HepG2 (cell line): ENCODE measurements around the gene TTLL12. TPM values are rescaled to one million over a fixed set of nuclear protein-coding genes. Genes with fewer than 3 reads are reported as not detected.

ENCODE experiments used
- FIP1L1 ChIP-seq: fragments of 200-400 bp; formaldehyde crosslinking; IDR thresholded peaks from 2 replicates; pipeline ENCODE4 v1.6.1; 2018; ENCODE audit warnings: low read depth, mild to moderate bottlenecking, low read length, moderate library complexity, borderline replicate concordance; ENCODE audit not compliant: insufficient read depth
- FOXO1 ChIP-seq: sonication (generic); formaldehyde crosslinking; IDR thresholded peaks from 2 replicates; pipeline ENCODE4 v1.4.0; 2020; ENCODE audit warnings: missing genetic modification reagents
- FOXP1 ChIP-seq, 2 experiments: fragments of 450-650 bp in 1 of 2; IDR thresholded peaks; 2 replicates each; pipeline ENCODE4 v1.6.1; 2017 to 2018; ENCODE audit warnings: antibody characterized with exemption in 1 of 2
- HNF4A ChIP-seq: sonication (generic); formaldehyde crosslinking; IDR thresholded peaks from 2 replicates; pipeline ENCODE4 v1.4.0; 2020; ENCODE audit warnings: missing genetic modification reagents
- MNT ChIP-seq: fragments of 450-650 bp; IDR thresholded peaks from 2 replicates; pipeline ENCODE4 v1.6.1; 2016
- RFXAP ChIP-seq: sonication (generic); formaldehyde crosslinking; IDR thresholded peaks from 2 replicates; pipeline ENCODE4 v1.4.0; 2020; ENCODE audit warnings: missing genetic modification reagents, borderline replicate concordance
- YEATS2 ChIP-seq: sonication (generic); formaldehyde crosslinking; IDR thresholded peaks from 2 replicates; pipeline ENCODE4 v1.4.0; 2020; ENCODE audit warnings: missing genetic modification reagents, borderline replicate concordance
- ZBTB10 ChIP-seq: sonication (generic); formaldehyde crosslinking; IDR thresholded peaks from 2 replicates; pipeline ENCODE4 v1.4.0; 2020; ENCODE audit warnings: missing genetic modification reagents, borderline replicate concordance
- ZMYM4 ChIP-seq: sonication (generic); formaldehyde crosslinking; IDR thresholded peaks from 2 replicates; pipeline ENCODE4 v1.8.1; 2023; ENCODE audit warnings: mild to moderate bottlenecking, missing genetic modification reagents
- ZNF614 ChIP-seq: IDR thresholded peaks from 2 replicates; pipeline ENCODE4 v1.6.1; 2018; ENCODE audit warnings: missing biosample characterization, missing genetic modification reagents, inconsistent platforms, borderline replicate concordance
- ZSCAN20 ChIP-seq: sonication (generic); formaldehyde crosslinking; IDR thresholded peaks from 2 replicates; pipeline ENCODE4 v1.4.0; 2020; ENCODE audit warnings: missing genetic modification reagents, mild to moderate bottlenecking, borderline replicate concordance
- polyA plus RNA-seq, 8 experiments: library from polyadenylated mRNA; depleted of rRNA in 3 of 8; stranded (reverse) in 7 of 8; unstranded in 1 of 8; fragments of >200 nt; fragmentation: Illumina TruSeq in 4 of 8; extraction: Trizol in 4 of 8; gene quantifications; 2 replicates each; pipeline versions ENCODE4 v1.2.1 to v1.2.3, GENCODE V29; 2011 to 2016; ENCODE audit warnings: low read depth in 4 of 8, missing spikeins in 1 of 8, mixed read lengths in 1 of 8; ENCODE audit not compliant: insufficient read depth in 1 of 8
- total RNA-seq, 5 experiments: library from RNA; depleted of rRNA; stranded (reverse); fragments of >200 nt; fragmentation: Illumina TruSeq; extraction: Trizol; gene quantifications; 2 replicates each; pipeline ENCODE4 v1.2.3, GENCODE V29; 2016; ENCODE audit warnings: low read depth in 1 of 5
- TF ChIP-seq, protein P1 (sequence below): sonication (generic); formaldehyde crosslinking; IDR thresholded peaks from 2 replicates; pipeline ENCODE4 v1.4.0; 2020; ENCODE audit warnings: missing genetic modification reagents
- TF ChIP-seq, protein P2 (sequence below): sonication (generic); formaldehyde crosslinking; IDR thresholded peaks from 2 replicates; pipeline ENCODE4 v1.4.0; 2020; ENCODE audit warnings: missing genetic modification reagents, borderline replicate concordance
- TF ChIP-seq, protein P3 (sequence below): sonication (generic); formaldehyde crosslinking; IDR thresholded peaks from 2 replicates; pipeline ENCODE4 v1.9.0; 2021; ENCODE audit warnings: missing genetic modification reagents, borderline replicate concordance

The TTLL12 gene
- total and polyA plus RNA-seq, 2 of the 13 experiments (the other 11 are each of a cell fraction or from before 2014, with no cell fraction given): 11.9 to 38.1 TPM

GRCh38 chr22:43187171-43188099, 501 bp upstream of the TTLL12 start (continued):
- TF ChIP-seq, protein P1, sequence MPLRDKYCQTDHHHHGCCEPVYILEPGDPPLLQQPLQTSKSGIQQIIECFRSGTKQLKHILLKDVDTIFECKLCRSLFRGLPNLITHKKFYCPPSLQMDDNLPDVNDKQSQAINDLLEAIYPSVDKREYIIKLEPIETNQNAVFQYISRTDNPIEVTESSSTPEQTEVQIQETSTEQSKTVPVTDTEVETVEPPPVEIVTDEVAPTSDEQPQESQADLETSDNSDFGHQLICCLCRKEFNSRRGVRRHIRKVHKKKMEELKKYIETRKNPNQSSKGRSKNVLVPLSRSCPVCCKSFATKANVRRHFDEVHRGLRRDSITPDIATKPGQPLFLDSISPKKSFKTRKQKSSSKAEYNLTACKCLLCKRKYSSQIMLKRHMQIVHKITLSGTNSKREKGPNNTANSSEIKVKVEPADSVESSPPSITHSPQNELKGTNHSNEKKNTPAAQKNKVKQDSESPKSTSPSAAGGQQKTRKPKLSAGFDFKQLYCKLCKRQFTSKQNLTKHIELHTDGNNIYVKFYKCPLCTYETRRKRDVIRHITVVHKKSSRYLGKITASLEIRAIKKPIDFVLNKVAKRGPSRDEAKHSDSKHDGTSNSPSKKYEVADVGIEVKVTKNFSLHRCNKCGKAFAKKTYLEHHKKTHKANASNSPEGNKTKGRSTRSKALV (CRISPR knock-in tag): peak; percentile 84
- TF ChIP-seq ZNF614: peak; percentile 84
- TF ChIP-seq ZMYM4 (CRISPR knock-in tag): peak; percentile 83
- TF ChIP-seq RFXAP (CRISPR knock-in tag): peak; percentile 68; the same call in 1 of the 2 replicates
- TF ChIP-seq FIP1L1: no peak
- TF ChIP-seq FOXO1 (CRISPR knock-in tag): peak; percentile 76
- TF ChIP-seq ZBTB10 (CRISPR knock-in tag): peak; percentile 44; the same call in 1 of the 2 replicates
- TF ChIP-seq YEATS2 (CRISPR knock-in tag): peak; percentile 88
- TF ChIP-seq FOXP1 (IDR thresholded peaks at IDR 0.05): no peak
- no peak for TF ChIP-seq FOXP1 (CRISPR knock-in tag; IDR thresholded peaks at IDR 0.05)
- TF ChIP-seq HNF4A (CRISPR knock-in tag): peak; percentile 29; the same call in 1 of the 2 replicates
- TF ChIP-seq, protein P2, sequence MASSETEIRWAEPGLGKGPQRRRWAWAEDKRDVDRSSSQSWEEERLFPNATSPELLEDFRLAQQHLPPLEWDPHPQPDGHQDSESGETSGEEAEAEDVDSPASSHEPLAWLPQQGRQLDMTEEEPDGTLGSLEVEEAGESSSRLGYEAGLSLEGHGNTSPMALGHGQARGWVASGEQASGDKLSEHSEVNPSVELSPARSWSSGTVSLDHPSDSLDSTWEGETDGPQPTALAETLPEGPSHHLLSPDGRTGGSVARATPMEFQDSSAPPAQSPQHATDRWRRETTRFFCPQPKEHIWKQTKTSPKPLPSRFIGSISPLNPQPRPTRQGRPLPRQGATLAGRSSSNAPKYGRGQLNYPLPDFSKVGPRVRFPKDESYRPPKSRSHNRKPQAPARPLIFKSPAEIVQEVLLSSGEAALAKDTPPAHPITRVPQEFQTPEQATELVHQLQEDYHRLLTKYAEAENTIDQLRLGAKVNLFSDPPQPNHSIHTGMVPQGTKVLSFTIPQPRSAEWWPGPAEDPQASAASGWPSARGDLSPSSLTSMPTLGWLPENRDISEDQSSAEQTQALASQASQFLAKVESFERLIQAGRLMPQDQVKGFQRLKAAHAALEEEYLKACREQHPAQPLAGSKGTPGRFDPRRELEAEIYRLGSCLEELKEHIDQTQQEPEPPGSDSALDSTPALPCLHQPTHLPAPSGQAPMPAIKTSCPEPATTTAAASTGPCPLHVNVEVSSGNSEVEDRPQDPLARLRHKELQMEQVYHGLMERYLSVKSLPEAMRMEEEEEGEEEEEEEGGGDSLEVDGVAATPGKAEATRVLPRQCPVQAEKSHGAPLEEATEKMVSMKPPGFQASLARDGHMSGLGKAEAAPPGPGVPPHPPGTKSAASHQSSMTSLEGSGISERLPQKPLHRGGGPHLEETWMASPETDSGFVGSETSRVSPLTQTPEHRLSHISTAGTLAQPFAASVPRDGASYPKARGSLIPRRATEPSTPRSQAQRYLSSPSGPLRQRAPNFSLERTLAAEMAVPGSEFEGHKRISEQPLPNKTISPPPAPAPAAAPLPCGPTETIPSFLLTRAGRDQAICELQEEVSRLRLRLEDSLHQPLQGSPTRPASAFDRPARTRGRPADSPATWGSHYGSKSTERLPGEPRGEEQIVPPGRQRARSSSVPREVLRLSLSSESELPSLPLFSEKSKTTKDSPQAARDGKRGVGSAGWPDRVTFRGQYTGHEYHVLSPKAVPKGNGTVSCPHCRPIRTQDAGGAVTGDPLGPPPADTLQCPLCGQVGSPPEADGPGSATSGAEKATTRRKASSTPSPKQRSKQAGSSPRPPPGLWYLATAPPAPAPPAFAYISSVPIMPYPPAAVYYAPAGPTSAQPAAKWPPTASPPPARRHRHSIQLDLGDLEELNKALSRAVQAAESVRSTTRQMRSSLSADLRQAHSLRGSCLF (CRISPR knock-in tag): no peak
- TF ChIP-seq ZSCAN20 (CRISPR knock-in tag): no peak; the same call in 1 of the 2 replicates
- TF ChIP-seq, protein P3, sequence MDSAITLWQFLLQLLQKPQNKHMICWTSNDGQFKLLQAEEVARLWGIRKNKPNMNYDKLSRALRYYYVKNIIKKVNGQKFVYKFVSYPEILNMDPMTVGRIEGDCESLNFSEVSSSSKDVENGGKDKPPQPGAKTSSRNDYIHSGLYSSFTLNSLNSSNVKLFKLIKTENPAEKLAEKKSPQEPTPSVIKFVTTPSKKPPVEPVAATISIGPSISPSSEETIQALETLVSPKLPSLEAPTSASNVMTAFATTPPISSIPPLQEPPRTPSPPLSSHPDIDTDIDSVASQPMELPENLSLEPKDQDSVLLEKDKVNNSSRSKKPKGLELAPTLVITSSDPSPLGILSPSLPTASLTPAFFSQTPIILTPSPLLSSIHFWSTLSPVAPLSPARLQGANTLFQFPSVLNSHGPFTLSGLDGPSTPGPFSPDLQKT (CRISPR knock-in tag): peak; percentile 66; the same call in 1 of the 2 replicates
- TF ChIP-seq MNT: no peak
